Measurements from ENCODE around the gene CACNA1H. TPM values are rescaled to one million over a fixed set of nuclear protein-coding genes. Genes with fewer than 3 reads are reported as not detected.

CACNA1H gene
- total RNA-seq, 1 donor from 2014 or later = 6.7 TPM

DNA sequence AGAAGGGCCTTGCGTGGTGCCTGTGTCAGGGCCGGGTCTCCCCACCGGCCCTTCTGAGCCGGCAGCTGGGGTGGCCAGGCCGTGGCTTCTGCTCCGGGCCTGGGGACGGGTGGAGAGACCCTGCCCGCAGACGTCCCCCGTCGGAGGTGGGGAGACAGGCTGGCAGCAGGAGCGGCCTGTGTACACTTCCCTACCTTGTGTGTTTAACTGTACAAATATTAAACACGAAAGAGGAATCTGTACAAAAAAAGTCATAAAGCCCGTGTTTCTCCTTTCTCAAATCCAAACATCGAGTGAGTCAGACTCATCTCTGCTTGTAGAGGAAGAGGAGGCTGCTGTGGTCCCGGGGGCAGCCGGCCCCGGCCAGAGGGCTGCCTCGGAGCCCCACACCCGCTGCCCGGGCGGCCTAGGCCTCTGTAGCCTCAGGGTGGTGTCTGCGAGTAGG lies 2.0 kb downstream of the CACNA1H start:
- no peak overlapping the region for H3K4me3 ChIP-seq (ENCODE audit: low read depth, low read length)
- DNase-seq (ENCODE audit: low read depth) = no peak
- H3K36me3 ChIP-seq (ENCODE audit: control insufficient read depth, insufficient read depth, low read length) = no peaks in the 10 kb centered on the region
- TF ChIP-seq, protein P1, sequence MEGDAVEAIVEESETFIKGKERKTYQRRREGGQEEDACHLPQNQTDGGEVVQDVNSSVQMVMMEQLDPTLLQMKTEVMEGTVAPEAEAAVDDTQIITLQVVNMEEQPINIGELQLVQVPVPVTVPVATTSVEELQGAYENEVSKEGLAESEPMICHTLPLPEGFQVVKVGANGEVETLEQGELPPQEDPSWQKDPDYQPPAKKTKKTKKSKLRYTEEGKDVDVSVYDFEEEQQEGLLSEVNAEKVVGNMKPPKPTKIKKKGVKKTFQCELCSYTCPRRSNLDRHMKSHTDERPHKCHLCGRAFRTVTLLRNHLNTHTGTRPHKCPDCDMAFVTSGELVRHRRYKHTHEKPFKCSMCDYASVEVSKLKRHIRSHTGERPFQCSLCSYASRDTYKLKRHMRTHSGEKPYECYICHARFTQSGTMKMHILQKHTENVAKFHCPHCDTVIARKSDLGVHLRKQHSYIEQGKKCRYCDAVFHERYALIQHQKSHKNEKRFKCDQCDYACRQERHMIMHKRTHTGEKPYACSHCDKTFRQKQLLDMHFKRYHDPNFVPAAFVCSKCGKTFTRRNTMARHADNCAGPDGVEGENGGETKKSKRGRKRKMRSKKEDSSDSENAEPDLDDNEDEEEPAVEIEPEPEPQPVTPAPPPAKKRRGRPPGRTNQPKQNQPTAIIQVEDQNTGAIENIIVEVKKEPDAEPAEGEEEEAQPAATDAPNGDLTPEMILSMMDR (IDR thresholded peaks at IDR 0.05; ENCODE audit: insufficient read depth, low read length, poor library complexity, severe bottlenecking) = no peak
- peaks cover 77% of the 10 kb centered on the region for H3K27me3 ChIP-seq (ENCODE audit: control insufficient read depth, insufficient read depth, low read length)

DNA sequence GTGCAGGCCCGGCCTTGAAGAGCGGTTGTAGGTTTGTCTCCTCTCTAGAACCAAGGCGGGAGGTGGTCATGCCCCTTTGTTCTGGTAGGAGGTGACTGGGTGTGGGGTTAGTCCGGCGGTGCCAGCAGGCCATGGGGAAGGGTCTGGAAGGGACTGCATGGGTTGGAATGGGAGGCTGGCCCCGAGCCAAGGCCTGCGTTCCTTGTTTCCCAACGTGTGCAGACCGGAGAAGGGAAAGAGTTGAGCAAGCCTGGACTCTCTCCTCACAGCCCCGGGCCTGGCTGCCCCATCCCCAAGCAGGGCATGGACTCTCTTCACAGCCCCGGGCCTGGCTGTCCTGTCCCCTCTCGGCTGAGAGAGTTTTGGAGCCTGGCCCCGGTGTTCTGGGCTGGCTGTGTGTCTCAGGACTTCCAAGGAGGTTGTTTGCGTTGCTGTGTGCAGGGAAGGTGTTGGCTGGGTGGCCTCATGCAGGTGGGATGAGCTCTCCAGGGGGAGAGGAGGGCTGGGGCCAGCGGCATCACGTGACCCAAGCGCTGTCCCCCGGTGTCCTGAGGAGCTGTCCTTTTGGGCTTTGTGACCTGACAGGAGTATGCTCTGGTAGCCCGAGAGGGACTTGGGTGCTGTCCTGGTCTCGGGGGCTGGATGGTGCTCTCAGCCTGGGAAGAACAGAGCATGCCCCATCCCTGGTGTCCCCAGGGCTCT lies 2.6 kb downstream of the CACNA1H start:
- TF ChIP-seq, protein P1 (IDR thresholded peaks at IDR 0.05; ENCODE audit: insufficient read depth, low read length, poor library complexity, severe bottlenecking) = no peak
- Histone ChIP-seq H3K4me3 (ENCODE audit: low read depth, low read length) (no peak overlapping the region), H3K36me3 (ENCODE audit: control insufficient read depth, insufficient read depth, low read length) (no peaks in the 10 kb centered on the region), H3K27me3 (ENCODE audit: control insufficient read depth, insufficient read depth, low read length) (peaks cover 79% of the 10 kb centered on the region)
- DNase-seq (ENCODE audit: low read depth) = no peak

DNA sequence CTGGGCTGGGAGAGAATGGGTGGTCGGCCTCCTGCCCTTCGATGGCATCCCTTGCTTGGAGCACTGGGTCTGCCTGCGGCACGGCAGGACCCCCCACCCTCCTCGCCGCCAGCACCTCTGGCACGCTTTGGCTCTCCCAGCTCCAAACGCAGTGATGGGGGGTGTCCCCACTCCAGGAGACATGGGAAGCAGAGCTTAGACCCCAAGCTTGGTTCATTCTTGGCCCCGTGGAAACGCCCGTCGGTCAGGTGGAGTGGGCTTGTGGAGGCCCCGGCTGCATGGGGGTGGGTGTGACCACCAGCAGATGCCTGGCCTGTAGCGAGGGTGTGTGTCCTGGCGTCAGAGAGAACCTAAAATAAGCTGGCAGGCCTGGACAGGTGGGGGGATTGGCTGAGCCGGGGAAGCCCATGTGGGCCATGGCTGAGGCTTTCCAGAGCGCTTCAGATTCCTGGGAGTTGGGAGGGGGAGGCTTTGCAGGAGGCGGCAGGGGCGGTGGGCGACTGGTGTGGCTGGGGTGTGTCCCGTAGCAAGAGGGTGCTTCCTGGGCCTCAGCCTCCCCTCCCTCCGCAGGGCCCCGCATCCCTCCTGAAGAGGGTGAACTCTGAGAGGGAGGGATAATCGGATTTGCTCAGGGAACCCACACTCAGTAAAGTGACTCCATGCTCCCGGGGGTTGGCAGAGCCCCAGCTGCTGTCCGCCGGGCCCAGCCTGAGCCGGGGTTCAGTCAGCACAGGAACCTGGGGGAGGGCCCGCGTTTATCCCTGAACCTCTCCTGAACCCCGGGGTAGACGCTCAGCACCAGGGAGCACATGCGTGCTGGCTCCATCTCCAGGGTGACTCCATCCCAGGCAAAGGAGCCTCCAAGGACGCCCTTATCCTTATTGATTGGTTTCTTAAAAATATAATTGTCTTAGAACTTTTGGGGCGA lies 3.4 kb downstream of the CACNA1H start:
- TF ChIP-seq, protein P1 (IDR thresholded peaks at IDR 0.05; ENCODE audit: insufficient read depth, low read length, poor library complexity, severe bottlenecking) = no peak
- H3K4me3 ChIP-seq (ENCODE audit: low read depth, low read length) = no peak overlapping the region
- no peak for DNase-seq (ENCODE audit: low read depth)
- peaks cover 83% of the 10 kb centered on the region for H3K27me3 ChIP-seq (ENCODE audit: control insufficient read depth, insufficient read depth, low read length)
- H3K36me3 ChIP-seq (ENCODE audit: control insufficient read depth, insufficient read depth, low read length) = no peaks in the 10 kb centered on the region

DNA sequence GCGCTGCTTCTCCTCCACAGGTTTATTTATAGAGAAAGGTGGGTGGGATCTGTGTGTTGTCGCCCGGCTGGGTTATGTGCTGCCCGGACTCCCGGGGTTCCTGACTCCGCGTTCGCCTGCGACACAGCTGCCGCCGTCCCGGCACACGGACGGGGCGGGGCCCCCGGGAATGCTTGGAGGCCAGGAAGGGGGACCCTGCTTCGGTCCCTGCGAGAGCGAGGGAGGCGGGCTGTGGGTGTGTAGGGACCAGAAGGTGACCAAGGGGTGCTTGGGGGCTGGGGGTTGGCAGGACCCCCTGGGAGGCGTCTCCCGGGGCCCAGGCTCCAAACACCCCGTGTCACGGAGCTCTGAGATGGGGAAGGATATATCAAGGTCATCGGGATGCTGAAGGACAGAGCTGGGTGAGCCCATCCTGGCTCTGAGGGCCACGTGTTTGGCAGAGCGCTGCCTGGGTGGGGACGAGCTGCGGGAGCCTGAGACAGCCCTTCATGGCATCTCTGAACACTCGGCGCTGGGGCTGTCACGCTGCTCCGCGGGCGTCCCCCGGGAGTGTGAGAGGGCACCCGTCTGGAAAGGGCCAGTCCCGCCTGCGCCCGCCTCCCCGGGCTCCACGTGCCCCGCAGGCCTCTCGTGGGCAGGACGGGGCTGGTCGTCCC lies 4.2 kb downstream of the CACNA1H start:
- TF ChIP-seq, protein P1 (IDR thresholded peaks at IDR 0.05; ENCODE audit: insufficient read depth, low read length, poor library complexity, severe bottlenecking) = no peak
- H3K36me3 ChIP-seq (ENCODE audit: control insufficient read depth, insufficient read depth, low read length) = no peaks in the 10 kb centered on the region
- H3K27me3 ChIP-seq (ENCODE audit: control insufficient read depth, insufficient read depth, low read length) = peaks cover 83% of the 10 kb centered on the region
- no peak overlapping the region for H3K4me3 ChIP-seq (ENCODE audit: low read depth, low read length)
- DNase-seq (ENCODE audit: low read depth) = no peak

DNA sequence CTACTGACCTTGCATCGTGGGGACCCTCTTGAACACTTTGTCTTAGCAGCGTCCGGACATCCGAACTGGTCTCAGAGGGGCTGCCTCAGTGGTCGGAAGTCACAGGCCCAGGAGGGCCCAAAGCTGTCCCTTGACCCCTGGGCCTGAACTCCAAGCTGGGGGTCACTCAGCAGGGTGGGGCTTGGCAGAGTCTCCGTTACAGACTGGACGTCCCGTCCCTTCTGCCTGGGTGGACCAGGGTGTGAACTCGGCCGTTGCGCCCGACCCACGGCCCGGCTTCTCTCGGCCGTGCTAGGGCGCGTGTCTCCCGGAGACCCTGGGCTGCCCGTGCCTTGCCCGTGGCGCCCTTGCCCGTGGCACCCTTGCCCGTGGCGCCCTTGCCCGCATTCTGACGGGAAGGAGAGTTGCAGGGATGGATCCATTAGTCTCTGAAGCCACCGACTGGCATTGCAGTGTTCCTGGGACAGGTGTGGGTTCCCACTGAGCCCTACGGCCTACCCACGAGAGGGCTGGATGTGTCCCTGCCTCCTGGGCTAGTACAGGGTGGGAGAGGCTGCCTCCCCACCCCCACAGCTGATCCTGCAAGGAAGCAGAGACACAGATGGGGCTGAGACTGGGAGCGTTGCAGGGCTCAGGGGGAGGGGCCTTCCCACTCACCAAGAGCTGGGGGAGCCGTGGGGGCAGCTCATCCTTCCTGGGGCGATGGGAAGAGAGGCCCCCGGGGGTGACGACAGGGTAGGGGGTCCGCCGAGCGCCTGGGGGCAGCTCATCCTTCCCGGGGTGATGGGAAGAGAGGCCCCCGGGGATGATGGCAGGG lies 4.9 kb downstream of the CACNA1H start:
- Histone ChIP-seq H3K27me3 (ENCODE audit: control insufficient read depth, insufficient read depth, low read length) (peaks cover 83% of the 10 kb centered on the region), H3K4me3 (ENCODE audit: low read depth, low read length) (no peak overlapping the region), H3K36me3 (ENCODE audit: control insufficient read depth, insufficient read depth, low read length) (no peaks in the 10 kb centered on the region)
- DNase-seq (ENCODE audit: low read depth) = no peak
- TF ChIP-seq, protein P1 (IDR thresholded peaks at IDR 0.05; ENCODE audit: insufficient read depth, low read length, poor library complexity, severe bottlenecking) = no peak
